ENCODE results near the gene PEX5L.
"Not testable (repeated sequence)": the region's sequence is repeated elsewhere in the genome, so short reads cannot be mapped to it uniquely, and the experiment has no call there.

PEX5L gene

DNA sequence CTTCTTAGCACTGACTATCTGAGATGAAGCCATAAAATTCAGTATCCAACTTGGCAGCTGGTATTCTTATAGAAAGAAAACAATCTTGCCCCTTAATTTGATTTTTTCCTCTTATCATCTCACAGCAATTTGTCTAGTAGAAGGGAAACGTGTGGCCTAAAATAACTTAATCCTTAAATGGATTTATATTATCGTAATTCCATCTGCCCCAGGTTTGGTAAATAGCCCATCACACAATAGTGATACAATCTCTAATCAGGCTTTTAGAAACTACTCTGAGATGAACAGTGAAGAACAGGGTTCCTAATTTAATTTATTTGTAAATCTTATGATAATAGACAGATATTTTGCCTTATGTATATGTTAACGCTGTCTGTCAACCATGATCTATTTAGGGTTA lies 24.8 kb downstream of the PEX5L start:
- no peak for DNase-seq (ENCODE audit: low spot score)

DNA sequence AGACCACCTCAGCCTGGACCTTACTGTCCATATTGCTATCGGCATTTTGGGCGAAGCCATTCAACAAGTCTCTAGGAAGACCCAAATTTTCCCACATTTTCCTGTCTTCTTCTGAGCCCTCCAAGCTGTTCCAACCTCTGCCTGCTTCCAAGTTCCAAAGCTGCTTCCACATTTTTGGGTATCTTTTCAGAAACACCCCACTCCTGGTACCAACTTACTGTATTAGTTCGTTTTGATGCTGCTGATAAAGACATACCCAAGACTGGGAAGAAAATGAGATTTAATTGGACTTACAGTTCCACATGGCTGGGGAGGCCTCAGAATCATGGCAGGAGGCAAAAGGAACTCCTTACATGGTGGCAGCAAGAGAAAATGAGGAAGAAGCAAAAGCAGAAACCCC lies 28.4 kb downstream of the PEX5L start:
- DNase-seq (ENCODE audit: low spot score): not testable (repeated sequence)

DNA sequence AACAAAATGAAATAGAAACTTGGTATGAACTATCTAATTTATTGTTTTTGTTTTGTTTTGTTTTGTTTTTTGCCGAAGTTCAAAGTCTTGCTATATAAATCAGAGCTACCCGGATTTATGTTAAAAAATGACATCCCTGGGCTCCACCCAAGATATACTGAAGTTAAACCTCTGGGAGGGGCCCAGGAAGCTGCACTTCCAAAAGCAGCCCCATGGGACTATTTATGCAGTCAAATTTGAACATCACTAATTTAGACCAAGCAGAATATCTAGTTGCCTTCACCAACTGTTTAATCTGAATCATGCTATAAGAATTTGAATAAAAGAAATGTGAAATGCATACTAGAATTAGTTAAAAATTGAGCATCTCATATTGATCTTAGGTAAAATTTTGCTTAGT lies 32.2 kb downstream of the PEX5L start:
- no peak for DNase-seq (ENCODE audit: low spot score)

DNA sequence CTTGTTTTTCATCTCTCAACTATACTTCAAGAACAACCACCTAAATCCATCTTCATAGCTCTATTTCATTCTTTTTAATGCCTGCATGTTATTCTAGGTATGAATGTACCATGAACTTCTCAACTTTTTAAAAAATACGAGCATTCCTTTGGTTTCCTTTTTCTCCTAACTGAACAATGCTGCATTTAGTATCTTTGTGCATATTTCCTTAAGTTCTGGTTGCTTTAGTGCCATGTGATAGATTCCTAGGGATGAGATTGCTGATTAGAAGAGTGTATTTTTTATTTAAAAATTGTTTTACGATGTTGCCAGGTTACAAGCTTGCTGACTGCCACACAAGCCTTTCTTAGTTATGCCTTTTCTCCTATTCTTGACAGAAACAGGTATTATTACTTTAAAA lies 34.7 kb downstream of the PEX5L start:
- DNase-seq (ENCODE audit: low spot score): no peak

DNA sequence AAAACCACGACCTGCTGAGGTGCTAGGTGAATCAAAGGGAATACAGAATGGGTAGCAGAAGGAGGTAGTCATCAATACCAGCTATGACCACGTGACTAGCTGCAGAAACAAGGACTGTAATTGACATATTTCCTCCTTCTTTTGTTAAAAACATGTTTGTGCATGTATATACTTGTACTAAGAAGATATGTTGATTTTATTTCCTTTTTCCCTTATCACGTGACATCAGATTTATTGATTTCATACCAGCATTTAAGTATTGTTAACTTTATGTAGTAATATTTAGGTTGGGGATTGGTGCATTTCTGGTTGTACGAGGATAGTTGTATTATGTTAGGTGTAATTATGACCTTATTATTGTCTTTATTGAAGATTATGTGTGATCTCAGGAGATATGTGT lies 36.2 kb downstream of the PEX5L start:
- no peak for DNase-seq (ENCODE audit: low spot score)

DNA sequence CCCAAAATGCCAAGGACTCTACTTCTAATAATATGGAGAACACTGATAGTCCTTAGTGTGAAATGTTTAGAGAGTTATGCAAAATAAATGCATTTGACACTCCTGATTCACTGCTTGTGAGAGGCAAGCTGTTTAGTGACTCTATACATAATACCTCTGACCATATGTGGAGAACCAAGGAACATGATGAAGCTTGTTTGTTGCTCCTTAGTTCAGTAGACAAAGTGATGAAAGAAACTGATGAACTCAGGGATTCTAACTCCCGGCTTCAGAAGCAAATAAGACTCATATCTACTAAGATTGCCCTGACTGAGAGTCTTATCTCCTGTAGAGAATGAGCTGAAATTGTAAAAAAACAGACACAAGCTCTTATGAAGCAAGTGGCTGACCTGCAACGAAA lies 41.3 kb downstream of the PEX5L start:
- DNase-seq (ENCODE audit: low spot score): no peak

DNA sequence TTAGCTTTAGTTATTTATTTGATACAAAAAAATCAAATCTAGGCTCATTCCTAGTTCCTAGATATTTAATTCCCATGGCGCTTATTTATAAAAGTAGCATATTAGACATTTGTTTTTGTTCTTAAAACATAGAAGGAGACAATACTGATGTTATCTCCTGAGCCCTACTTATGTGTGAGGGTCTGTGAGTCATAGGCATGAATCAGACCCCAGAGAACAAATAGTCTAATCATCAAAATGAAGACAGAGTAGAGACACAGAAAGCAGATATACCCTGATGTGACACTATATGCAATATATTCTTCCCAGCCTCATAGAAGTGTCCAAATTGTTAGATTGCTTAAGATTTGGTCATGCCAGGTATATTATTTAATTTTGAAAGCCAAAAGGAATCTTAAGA lies 44.9 kb downstream of the PEX5L start:
- no peak for DNase-seq (ENCODE audit: low spot score)

DNA sequence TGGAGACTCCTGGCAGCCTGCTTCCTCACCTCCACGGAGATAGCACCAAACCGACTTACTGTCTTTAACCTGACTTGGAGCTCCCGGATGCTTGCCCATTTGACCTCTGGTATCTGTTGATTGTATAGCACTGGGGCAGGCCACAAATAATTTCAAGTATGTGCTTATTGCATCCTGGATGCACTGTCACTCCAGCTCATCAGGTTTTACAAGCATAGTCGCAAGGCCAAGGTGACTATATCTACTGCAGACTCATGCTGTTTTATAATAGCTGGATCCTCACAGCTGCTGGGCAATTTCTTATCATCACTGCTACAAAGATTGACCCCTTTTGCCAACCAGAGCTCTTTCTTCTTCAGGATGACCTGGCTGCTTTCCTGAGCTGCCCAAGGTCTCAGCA lies 45.6 kb downstream of the PEX5L start:
- no peak for DNase-seq (ENCODE audit: low spot score)

DNA sequence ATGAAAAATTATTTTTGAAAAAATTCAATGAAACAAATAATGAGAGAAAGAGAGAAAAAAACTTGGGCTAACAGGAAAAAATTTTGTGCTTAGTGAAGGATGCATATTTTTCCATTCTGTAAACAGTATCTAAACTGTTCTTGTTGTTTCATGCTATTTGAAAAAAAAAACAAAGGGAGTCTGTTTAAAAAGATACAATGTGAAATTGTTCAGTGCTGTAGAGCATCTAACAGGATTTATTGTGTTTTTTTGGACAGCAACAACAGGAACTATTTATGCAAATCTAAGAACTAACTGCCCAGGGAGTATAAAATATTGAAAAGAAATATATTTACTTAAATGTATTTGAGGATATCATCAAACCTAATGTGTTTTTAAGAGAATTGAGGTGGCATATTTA lies 55.1 kb downstream of the PEX5L start:
- no peak for DNase-seq (ENCODE audit: low spot score)

DNA sequence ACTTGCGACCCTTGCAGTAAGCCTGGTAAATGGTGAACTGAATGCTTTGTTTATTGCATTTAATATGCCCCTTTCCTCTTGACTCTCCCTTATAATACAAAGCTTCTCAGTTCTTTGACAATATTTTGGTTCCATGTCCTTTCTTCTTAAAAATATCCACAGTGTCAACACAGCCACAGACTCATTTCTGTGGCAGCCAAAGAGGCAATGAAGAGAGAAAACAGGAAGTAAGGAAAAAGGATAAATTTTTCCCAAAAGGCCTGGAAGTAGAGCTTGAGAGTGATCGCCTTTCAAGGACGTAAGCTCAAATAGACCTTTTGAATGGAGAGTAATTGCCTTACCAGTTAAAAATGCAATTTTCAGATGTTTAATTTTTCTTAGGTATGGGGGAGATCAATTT lies 59.4 kb downstream of the PEX5L start:
- no peak for DNase-seq (ENCODE audit: low spot score)

DNA sequence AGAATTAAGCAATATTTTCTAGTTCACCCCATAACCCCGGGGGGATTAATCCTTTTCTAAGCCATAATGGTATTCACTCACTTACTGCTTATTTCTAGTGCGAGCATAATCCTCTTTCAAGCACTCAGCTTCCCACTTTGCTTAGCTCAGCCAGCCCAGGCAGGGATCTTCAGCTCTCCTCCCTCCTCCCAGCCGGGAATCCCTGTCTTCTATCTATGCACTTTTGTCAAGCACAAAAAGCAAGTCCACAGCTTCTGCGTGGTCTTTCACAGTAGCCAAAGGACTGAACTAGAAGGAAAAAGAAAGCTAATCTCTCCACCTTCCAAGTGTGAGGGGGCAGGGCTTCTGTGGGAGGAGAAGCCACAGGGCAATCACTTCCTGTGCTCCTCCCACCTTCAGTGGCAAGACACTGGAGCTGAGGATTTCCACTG lies 62.8 kb downstream of the PEX5L start:
- no peak for DNase-seq (ENCODE audit: low spot score)

DNA sequence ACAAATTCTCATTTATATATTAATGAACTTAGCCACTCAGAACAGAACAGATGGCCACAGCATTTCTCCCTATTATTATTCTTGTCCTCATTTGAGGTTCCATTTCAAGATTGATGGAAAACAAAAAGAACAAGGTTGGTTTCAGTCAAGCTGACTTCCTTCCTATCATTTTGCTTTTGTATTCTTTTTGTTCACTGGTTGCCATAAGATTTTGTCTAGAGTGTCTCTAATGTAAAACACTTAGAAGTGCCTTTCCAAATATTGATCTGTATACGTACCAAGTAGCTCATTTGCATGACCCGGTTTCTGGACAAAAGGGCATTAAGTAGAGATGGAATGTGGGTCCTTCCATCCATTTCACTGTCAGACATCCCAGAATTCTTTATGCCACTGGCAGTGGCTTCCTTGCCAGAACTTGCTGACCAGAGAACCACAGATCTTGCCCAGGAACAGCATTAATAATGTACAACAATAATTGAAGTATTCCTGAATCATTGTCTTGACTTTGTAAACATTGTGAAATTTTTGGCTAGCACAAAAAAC lies 63.8 kb downstream of the PEX5L start:
- DNase-seq (ENCODE audit: low spot score): no peak

DNA sequence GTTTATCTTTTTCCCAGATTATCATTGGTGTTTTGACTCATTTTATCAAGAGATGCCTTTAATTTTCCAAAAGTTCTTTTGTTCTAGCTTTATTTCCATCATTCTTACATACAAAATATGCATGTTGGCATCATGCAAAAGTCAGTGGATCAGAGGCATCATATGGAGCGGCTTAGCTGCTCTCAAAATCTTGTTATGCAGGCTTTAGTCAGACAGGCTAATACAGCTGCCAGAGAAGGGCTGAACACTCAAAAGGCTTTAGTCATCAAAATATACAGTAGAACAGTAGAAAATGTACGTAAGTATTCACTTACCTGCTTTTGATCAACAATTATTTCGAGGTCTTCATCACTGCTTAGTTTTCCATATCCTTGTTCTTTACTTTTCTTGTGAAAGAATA lies 65.5 kb downstream of the PEX5L start:
- no peak for DNase-seq (ENCODE audit: low spot score)

DNA sequence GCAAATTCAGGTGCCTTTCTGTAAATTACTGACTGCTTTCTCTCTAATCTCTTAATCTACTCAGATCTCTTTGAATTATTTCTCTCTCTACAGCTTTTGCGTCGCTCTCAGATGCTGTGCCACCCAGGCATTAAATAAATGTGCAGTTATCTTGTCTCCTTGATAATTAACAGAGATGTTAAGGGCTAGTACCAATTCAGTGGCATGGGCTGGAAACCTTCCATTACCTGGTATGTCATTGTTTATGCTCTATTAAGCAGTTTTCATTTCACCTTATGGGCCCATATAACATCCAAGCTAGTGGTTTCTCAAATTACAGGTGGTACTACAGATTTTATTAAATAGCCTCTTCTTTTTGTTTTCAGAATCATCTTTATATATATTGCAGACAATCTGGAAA lies 66.0 kb downstream of the PEX5L start:
- no peak for DNase-seq (ENCODE audit: low spot score)

DNA sequence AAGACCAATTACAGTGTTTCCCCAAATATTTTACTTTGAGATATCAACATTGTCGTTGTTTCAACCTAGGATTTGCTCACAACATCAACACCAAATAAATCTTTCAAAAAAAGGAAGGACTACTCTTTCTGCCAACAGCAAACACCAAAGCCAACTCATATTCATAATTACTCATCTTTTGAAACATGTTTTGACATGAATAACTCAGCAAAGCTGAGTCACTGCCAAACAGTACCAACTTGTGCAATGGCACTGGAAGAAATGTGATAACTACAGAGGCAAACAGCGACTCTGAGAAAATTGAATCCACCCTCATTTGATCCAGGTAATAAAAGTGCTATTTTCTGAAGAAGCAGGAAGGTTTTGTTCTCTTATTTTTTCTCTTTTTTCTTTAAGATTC lies 67.2 kb downstream of the PEX5L start:
- DNase-seq (ENCODE audit: low spot score): no peak

DNA sequence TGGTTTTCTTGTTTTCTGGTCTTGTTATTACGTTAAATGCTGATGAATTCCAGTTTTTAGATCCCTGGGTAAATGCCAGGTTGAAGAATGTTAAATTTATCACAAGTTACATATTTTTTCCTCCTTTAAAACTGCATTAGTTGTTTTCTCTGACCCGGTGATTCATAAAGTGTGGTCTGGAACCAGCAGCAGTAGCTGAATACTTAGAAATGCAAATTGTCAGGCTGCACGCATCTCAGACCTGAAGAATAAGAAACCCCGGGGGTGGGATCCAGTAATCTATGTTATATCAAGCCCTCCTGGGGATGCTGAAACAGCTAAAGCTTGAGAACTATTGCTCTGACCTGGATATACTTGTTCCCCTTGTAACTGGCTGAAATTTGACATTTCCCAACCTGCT lies 69.1 kb downstream of the PEX5L start:
- no peak for DNase-seq (ENCODE audit: low spot score)

DNA sequence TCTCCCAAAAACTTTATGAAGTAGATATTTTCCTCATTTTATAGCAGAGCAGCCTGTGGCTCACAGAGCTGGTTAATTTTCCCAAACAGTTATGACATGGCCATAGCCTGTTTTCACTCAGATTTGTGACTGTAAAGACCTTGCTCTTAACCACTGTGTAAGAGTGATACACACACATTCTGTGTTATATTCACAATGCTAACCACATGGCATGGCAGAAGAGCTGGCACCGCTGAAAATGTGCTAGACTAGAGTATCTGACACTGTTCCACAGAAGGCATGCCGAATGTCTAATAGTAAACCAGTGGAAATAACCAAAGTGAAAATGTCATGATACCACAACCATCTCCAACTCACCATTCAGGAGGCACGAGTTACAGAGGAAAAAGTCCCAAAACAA lies 71.8 kb downstream of the PEX5L start:
- DNase-seq (ENCODE audit: low spot score): no peak

DNA sequence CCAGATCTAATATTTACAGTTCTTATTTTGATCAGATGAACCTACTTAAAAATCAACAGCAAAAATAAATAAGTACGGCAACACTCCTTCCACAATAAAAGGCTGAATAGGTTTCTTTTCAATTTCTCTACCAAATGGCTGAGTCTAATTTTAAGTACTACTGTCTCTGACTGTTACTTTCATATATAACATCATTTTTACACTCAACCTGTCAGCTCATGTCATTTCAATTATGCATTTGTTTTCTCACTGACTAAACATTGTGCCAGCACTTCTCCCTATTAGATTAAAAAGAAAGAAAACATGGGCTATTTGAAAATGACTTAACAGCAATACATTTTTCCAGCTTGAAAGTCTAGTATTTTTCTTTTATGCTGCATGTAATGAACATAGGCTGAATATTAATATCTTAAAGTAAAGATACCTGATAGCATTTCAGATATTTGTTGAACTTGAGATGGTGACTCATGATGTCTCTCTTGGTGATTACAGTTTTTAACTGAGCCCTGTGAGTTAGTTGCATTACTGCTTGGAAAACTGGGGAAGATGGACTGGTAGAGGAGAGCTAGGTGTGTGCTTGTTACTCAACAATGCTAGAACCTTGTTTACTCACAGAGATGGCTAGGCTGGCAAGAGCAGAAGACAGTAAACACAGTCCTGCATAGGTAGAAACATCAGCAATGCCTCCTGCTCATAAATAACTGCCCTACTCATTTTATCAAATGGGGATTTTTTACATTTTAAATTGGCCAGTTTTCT lies 73.9 kb downstream of the PEX5L start:
- DNase-seq (ENCODE audit: low spot score): no peak

DNA sequence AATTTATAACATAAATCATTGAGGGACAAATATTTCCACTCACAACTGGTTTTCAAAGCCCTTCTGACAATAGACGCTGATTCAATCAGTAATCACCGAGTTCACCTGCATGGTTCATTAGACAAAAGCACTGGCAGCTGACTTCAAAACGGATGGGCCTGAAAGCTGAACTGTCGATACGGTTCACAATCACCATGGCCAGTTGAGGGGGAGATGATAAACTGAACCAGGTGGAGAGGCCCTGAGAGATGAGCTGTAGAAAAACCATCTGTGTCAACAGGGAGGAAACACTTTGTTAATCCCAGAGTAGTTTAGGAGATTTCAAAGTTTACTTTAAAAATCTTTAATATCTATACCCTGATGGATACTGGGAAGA lies 75.0 kb downstream of the PEX5L start:
- no peak for DNase-seq (ENCODE audit: low spot score)

DNA sequence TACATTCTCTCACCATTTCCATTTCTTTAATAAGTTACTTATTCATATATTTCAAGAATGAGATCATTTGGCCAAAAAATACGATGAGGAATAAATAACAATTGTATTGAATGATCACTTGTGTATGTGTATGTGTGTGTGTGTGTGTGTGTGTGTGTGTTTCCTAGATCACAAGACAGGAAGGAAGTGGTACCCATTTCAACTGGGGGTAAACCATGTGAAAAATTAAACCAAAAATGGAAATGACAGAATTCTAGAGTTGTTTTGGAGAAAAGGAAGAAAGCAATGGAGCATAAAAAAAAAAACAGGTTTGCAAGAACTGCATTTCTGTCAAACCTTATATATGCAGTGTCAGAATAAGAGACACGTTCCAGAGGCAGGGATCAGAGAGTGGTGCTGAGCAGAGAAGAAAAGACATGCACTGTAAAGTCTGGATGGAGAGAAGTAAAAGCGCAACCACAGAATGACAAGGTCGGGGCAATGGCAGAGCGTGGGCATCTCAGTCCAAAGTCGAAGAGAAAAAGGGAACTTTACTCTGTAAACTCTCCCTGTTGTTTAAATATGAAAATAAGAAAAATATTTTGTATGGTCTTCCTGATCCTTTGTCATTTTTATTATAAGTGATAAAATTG lies 75.5 kb downstream of the PEX5L start:
- DNase-seq (ENCODE audit: low spot score): no peak

DNA sequence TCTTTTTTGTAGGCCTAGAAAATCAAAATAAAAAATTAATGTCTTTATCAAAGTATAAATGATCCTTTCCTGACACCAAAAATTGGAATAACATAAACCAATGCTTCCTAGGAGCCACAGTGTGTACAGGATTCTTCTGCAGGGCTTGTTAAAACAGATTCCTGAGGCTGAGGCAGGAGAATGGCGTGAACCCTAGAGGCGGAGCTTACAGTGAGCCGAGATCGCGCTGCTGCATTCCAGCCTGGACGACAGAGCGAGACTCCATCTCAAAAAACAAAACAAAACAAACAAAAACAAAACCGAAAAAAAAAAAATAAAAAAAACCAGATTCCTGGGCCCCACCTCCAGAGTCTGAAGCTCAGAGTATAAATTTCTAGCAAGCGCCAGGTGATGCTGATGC lies 78.0 kb downstream of the PEX5L start:
- DNase-seq (ENCODE audit: low spot score): no peak

DNA sequence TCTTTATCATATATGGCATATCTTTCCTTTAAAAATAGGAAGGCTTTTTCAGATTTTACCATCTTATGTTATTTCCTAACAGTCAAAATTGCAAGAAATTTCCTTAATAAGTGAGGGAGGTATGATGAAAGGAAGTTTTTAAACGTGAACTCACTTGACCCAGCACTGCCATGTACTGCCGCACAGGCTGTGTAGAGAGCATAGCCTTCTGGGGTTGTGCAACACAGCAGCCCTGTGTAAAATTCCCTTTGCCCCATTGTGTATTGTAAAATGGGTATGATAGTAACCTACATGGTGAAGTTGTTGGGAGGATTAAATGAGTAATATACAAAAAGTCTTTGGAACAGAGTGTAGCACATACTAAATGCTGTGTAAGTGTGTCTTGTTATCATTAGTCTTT lies 78.6 kb downstream of the PEX5L start:
- DNase-seq (ENCODE audit: low spot score): no peak

DNA sequence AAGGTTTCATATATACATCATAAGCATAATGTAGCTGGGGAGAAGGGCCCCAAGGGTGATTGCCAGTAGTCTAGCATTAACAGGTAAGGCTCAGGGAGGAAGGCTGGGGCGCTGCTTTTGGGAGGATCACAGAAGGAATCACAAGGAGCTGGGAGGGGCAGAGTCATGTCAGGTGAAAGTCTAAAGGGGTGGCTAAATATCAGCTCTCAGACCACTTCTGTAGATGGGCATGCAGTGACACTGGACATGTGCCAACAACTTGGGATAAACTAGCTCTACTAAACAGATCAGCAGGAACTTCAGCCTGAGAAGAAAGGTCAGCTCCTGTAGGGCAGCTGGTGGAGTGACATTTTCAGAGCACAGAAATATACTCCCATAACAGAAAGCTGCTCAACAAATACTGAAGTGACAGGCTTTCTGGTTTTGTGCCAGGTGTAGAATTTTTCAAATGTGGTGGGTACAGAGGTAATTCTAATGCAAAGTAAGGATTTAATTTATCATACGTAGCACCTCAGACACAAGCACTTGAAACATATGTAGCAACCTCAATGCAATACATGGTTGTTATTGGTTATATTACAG lies 79.4 kb downstream of the PEX5L start:
- no peak for DNase-seq (ENCODE audit: low spot score)

DNA sequence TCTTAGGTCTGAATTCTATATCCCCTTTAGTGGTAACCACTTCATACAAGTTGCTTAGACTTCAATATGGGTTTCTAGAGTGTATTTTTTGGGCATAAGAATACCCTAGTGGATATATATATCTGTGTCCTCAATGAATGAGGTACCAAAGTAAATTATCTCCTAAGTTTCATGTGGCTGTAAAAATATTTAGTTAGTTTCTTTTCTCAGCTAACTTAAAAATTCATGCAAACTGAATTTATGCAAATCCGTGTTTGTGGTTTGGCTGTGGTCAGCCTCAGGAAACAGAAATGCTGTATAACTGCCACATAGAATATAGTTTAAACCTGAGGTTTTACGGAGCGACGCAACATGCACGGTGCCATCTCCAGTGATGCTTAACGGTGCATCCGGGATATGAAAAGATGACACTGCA lies 80.3 kb downstream of the PEX5L start:
- DNase-seq (ENCODE audit: low spot score): no peak

Data from AG20443 (cell line).